ENCODE results near the gene DCAF7. TPM values are rescaled to one million over a fixed set of nuclear protein-coding genes. Genes with fewer than 3 reads are reported as not detected.

DCAF7 gene
- total and polyA plus RNA-seq, 8 donors: 11.6 to 45.5 (median 17.4) TPM

DNA sequence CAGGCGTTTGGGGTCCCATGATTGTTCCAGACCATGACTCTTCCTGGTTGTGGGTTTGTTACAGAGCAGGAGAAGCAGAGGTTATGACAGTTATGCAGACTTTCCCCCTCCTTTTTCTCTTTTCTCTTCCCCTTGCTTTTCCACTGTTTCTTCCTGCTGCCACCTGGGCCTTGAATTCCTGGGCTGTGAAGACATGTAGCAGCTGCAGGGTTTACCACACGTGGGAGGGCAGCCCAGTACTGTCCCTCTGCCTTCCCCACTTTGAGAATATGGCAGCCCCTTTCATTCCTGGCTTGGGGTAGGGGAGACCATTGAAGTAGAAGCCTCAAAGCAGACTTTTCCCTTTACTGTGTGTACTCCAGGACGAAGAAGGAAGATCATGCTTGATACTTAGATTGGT is 42.5 kb downstream of the DCAF7 start:
- H3K36me3 ChIP-seq: peaks cover 27 to 78% (median 69%) of the 10 kb centered on the region in 4 donors
- no peak overlapping the region for H3K27ac ChIP-seq
- TF ChIP-seq POLR2AphosphoS5 (IDR thresholded peaks at IDR 0.05) (no peak), POLR2A (IDR thresholded peaks at IDR 0.05) (no peak), CTCF (IDR thresholded peaks at IDR 0.05) (no peak), EP300 (IDR thresholded peaks at IDR 0.05) (no peak)
- intact Hi-C loops (cut with DNase I; ENCODE audit: low total_unique reads): no loop called here
- no peaks in the 10 kb centered on the region for H3K9me3 ChIP-seq
- H3K4me3 ChIP-seq: no peak overlapping the region
- no peak for DNase-seq
- no peaks in the 10 kb centered on the region for H3K27me3 ChIP-seq
- H3K4me1 ChIP-seq: no peaks in the 10 kb centered on the region
- 76 to 92% (median 87%) methylated on average over 3 of the region's 3 CpGs for WGBS, 5 donors

DNA sequence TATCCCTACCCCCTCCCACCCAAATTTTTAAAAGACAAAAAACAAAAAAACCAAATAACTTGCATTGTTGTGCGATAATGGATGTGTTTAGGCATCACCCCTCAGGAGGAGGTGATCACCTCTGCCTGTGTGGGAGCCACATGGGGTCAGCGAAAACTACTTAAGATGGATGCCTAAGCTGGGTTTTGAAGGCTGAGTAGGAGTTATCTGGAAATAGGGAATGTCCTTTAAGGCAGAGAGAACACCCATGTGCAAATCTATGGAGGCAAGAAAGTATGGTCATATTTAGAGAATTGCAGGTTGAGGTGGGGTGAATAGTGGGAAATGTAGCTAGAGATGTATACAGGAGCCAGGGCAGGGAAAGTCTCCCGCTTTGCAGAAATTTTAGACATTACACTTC is 44.9 kb downstream of the DCAF7 start:
- 96 to 99% (median 98%) methylated on average over 3 of the region's 3 CpGs for WGBS, 5 donors
- no peak for TF ChIP-seq POLR2A (IDR thresholded peaks at IDR 0.05)
- TF ChIP-seq POLR2AphosphoS5 (IDR thresholded peaks at IDR 0.05): no peak
- no peak for TF ChIP-seq CTCF (IDR thresholded peaks at IDR 0.05)
- TF ChIP-seq EP300 (IDR thresholded peaks at IDR 0.05): no peak
- no peaks in the 10 kb centered on the region for H3K9me3 ChIP-seq
- H3K27me3 ChIP-seq: no peaks in the 10 kb centered on the region
- H3K4me1 ChIP-seq: peaks cover 4 to 6% (median 4%) of the 10 kb centered on the region in 4 donors
- intact Hi-C loops (cut with DNase I; ENCODE audit: low total_unique reads): no loop called here
- no peak for DNase-seq
- peaks cover 12 to 54% (median 47%) of the 10 kb centered on the region in 4 donors for H3K36me3 ChIP-seq
- H3K4me3 ChIP-seq: no peak overlapping the region
- no peak overlapping the region for H3K27ac ChIP-seq

DNA sequence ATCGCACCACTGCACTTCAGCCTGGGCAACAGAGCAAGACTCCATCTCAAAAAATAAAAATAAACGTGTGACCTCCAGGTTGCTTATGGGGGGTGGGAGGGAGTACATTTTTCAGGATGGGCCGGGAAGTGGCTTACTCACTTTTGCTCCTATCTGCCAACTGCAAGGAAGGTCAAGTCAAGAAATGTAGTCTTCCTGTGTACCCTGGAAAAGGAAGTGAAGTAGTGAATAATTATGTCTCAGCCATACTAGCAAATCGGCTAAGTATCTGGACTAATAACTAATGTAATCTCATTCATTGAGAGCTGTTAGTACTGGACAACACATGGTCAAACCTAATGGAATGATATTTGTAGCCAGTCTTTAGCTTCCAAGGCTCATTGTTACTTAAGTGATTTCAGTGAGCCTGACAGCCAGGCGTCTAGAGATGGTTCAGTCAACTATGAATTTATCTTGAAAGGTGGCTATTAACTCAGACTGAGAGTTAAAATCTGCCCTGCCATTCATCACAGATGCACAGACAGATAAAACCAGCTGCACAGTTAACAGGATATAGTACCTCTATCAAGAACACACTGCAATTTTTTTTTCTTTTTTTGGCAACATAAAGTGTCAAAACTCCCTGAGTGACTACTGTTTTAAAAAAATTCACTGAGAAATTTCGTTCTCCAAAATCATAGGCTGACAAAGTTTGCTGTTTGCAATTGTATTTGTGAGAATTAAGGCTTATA is 46.7 kb downstream of the DCAF7 start:
- Histone ChIP-seq H3K9me3 (no peaks in the 10 kb centered on the region), H3K27ac (no peak overlapping the region), H3K4me3 (no peak overlapping the region), H3K4me1 (peaks cover 13 to 20% (median 17%) of the 10 kb centered on the region in 4 donors), H3K36me3 (peaks cover 0 to 35% (median 28%) of the 10 kb centered on the region in 4 donors), H3K27me3 (no peaks in the 10 kb centered on the region)
- TF ChIP-seq EP300 (IDR thresholded peaks at IDR 0.05) (no peak), POLR2A (IDR thresholded peaks at IDR 0.05) (no peak), POLR2AphosphoS5 (IDR thresholded peaks at IDR 0.05) (no peak), CTCF (IDR thresholded peaks at IDR 0.05) (no peak)
- intact Hi-C loops (cut with DNase I; ENCODE audit: low total_unique reads): no loop called here
- WGBS, 5 donors: 52 to 71% (median 63%) methylated on average over 6 of the region's 6 CpGs
- DNase-seq: no peak

DNA sequence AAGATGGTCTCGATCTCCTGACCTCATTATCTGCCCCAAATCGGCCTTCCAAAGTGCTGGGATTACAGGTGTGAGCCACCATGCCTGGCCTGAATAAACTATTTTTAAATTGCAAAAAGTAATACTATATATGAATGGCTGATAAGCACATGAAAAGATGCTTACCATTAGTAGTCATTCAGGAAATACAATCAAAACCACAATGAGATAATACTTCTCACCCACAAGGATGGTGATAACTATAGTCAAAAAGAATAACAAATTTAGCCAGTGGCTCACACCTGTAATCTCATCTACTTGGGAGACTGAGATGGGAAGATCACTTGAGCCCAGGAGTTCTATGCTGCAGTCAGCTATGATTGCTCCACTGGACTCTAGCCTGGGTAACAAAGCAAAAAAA is 48.0 kb downstream of the DCAF7 start:
- WGBS, 5 donors: 58 to 80% (median 66%) methylated on average over 2 of the region's 2 CpGs
- Histone ChIP-seq H3K9me3 (no peaks in the 10 kb centered on the region), H3K4me1 (peaks cover 13 to 30% (median 22%) of the 10 kb centered on the region in 4 donors), H3K27ac (no peak overlapping the region), H3K27me3 (no peaks in the 10 kb centered on the region), H3K4me3 (no peak overlapping the region), H3K36me3 (peaks cover 2 to 26% (median 18%) of the 10 kb centered on the region in 4 donors)
- no peak for DNase-seq
- no peak for TF ChIP-seq EP300 (IDR thresholded peaks at IDR 0.05)
- no peak for TF ChIP-seq POLR2A (IDR thresholded peaks at IDR 0.05)
- no peak for TF ChIP-seq POLR2AphosphoS5 (IDR thresholded peaks at IDR 0.05)
- TF ChIP-seq CTCF (IDR thresholded peaks at IDR 0.05): no peak
- intact Hi-C loops (cut with DNase I; ENCODE audit: low total_unique reads): no loop called here
